Retina (tissue), 1 donor: ENCODE measurements around the gene ECI2.
"Not testable (repeated sequence)": the region's sequence is repeated elsewhere in the genome, so short reads cannot be mapped to it uniquely, and the experiment has no call there.

Experiments
- DNase-seq: peaks from one replicate; pipeline ENCODE4 v3.0.0-alpha.2; 2016

Gene ECI2

GRCh38 chr6:4136354-4136831 lies 1.0 kb upstream of the ECI2 start:
- no peak for DNase-seq

GRCh38 chr6:4135665-4136353 lies 434 bp upstream of the ECI2 start:
- DNase-seq, result peak; percentile 87

- peak; percentile 38 for DNase-seq
Measured at GRCh38 chr6:4133941-4134838, 1.2 kb downstream of the ECI2 start.

- DNase-seq, result no peak
Measured at GRCh38 chr6:4130357-4130987, 4.9 kb downstream of the ECI2 start.

- DNase-seq, result no peak
Measured at GRCh38 chr6:4129446-4129845, 5.9 kb downstream of the ECI2 start.

- DNase-seq, result no peak
Measured at GRCh38 chr6:4128748-4129147, 6.6 kb downstream of the ECI2 start.

- DNase-seq, result no peak
Measured at GRCh38 chr6:4128072-4128471, 7.3 kb downstream of the ECI2 start.

GRCh38 chr6:4125933-4126864 lies 9.2 kb downstream of the ECI2 start:
- DNase-seq, result no peak

GRCh38 chr6:4125500-4125899 lies 9.9 kb downstream of the ECI2 start:
- DNase-seq, result no peak

GRCh38 chr6:4124351-4124750 lies 11.0 kb downstream of the ECI2 start:
- DNase-seq, result no peak

GRCh38 chr6:4115741-4116140 lies 19.6 kb downstream of the ECI2 start:
- no peak for DNase-seq

GRCh38 chr6:4114123-4114522 lies 21.3 kb downstream of the ECI2 start:
- DNase-seq, result no peak

GRCh38 chr6:4113649-4114048 lies 21.7 kb downstream of the ECI2 start:
- no peak for DNase-seq

- no peak for DNase-seq
Measured at GRCh38 chr6:4112366-4112765, 23.0 kb downstream of the ECI2 start.

GRCh38 chr6:4109363-4109815 lies 26.0 kb downstream of the ECI2 start:
- not testable (repeated sequence) for DNase-seq

- no peak for DNase-seq
Measured at GRCh38 chr6:4108561-4109093, 26.7 kb downstream of the ECI2 start.

GRCh38 chr6:4107873-4108272 lies 27.5 kb downstream of the ECI2 start:
- DNase-seq, result no peak

GRCh38 chr6:4105980-4106536 lies 29.3 kb downstream of the ECI2 start:
- no peak for DNase-seq

GRCh38 chr6:4103929-4104328 lies 31.4 kb downstream of the ECI2 start:
- DNase-seq, result no peak

GRCh38 chr6:4102687-4103244 lies 32.6 kb downstream of the ECI2 start:
- DNase-seq, result no peak

GRCh38 chr6:4101298-4101697 lies 34.1 kb downstream of the ECI2 start:
- no peak for DNase-seq
